Measurements from ENCODE around the gene GLIS2.

The GLIS2 gene

DNA sequence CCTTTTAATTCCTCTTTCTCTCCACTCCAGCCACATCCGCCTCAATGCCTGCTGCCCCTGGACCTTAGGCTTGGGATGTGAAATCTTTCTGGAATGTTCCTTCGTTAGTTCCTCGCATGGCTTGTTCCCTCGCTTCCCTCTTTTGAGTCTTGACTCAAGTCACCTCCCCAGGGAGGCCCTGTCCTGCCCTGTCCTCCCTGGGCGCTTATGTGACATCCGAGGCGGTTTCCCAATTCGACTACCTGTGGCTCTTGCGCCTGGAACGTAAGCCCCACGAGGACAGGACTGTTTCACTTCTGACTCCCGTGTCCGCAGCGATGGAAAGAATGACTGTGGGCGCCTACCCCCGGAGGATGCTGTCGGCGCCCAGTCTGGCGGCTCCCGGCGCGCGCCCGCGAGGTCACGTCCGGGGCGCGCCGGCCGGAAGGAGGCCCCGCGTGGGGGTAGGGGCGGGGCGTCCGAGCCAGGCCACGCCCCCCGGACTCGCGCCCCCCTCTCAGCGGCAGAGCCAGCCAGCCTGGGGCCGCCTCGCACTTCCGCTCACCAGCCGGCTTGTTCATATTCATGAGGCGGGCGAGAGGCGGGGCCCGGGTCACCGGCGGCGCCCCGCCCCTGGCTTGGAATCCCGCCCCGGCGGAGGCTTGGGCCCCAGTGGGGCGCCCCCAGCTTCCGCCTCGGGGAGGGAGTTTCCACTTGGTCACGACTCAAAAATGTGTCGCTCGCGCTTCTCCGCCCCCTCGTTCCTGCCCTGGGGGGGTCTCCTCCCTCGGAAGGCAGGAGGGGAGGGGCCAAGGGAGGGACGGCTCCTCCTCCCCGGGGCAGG, 8.4 kb upstream of the GLIS2 start:
- peak; percentile 96 for DNase-seq (ENCODE audit: low read depth)
- TF ChIP-seq, protein P1, sequence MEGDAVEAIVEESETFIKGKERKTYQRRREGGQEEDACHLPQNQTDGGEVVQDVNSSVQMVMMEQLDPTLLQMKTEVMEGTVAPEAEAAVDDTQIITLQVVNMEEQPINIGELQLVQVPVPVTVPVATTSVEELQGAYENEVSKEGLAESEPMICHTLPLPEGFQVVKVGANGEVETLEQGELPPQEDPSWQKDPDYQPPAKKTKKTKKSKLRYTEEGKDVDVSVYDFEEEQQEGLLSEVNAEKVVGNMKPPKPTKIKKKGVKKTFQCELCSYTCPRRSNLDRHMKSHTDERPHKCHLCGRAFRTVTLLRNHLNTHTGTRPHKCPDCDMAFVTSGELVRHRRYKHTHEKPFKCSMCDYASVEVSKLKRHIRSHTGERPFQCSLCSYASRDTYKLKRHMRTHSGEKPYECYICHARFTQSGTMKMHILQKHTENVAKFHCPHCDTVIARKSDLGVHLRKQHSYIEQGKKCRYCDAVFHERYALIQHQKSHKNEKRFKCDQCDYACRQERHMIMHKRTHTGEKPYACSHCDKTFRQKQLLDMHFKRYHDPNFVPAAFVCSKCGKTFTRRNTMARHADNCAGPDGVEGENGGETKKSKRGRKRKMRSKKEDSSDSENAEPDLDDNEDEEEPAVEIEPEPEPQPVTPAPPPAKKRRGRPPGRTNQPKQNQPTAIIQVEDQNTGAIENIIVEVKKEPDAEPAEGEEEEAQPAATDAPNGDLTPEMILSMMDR (IDR thresholded peaks at IDR 0.05; ENCODE audit: low read length, missing control alignments) = no peak
- peak overlapping the region; percentile 62 for H3K4me3 ChIP-seq (replicated peaks; ENCODE audit: low read depth, low read length)

DNA sequence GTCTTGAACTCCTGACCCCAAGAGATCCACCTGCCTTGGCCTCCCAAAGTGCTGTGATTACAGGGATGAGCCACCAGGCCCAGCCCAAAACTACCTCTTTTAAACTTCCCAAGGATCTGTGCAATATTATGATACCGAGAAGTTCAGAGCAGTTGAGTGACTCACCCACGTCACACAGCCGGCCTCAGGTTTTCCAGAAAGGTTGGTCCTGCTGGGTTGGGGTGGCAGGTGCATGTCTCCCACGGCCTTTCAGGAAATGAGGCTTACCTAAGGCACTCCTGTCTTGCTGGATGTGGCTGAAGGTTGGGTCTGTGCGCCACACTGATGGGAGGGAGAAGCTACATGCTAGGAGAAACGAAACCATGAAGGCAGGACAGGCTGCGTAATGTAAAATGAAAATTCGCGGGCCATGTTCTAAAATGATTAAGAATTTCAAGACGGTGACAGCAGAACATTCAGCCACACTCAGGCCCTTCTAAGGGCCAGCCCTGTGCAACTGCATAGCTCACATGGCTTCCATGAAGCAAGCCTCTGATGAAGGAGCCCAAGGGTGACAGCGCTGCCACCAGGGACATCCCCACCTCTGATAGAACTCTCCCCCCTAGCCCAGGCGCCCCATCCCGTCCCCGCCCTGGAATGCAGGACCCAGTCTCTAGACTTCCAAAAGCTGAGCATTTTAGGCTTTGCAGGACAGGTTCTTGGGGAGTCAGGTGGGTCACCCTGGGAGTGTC, 6.6 kb upstream of the GLIS2 start:
- H3K4me3 ChIP-seq (replicated peaks; ENCODE audit: low read depth, low read length) = no peak overlapping the region
- DNase-seq (ENCODE audit: low read depth) = no peak
- TF ChIP-seq, protein P1 (IDR thresholded peaks at IDR 0.05; ENCODE audit: low read length, missing control alignments) = no peak

DNA sequence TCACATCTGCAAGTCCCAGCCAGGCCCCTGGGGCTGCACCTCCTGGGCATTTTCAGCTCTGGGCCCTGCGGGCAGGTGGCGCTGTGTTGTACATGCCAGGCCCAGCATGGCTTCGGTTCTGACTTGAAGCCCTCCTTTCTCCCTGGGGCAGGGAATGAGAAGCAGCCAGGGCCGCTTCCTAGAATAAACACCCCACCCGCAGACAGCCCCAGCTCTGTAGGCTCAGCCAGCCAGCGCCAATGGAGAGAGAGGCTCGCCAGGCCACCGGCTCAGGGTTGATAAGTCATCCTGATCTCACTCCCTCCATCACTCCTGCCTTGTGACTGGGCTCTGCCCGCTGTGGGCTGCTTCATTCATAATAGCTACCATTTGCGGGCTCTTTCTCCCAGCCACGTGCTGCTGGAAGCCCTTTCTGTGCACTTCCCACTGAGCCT, 6.0 kb upstream of the GLIS2 start:
- no peak overlapping the region for H3K4me3 ChIP-seq (replicated peaks; ENCODE audit: low read depth, low read length)
- DNase-seq (ENCODE audit: low read depth) = peak; percentile 61
- TF ChIP-seq, protein P1 (IDR thresholded peaks at IDR 0.05; ENCODE audit: low read length, missing control alignments) = peak; percentile 63

DNA sequence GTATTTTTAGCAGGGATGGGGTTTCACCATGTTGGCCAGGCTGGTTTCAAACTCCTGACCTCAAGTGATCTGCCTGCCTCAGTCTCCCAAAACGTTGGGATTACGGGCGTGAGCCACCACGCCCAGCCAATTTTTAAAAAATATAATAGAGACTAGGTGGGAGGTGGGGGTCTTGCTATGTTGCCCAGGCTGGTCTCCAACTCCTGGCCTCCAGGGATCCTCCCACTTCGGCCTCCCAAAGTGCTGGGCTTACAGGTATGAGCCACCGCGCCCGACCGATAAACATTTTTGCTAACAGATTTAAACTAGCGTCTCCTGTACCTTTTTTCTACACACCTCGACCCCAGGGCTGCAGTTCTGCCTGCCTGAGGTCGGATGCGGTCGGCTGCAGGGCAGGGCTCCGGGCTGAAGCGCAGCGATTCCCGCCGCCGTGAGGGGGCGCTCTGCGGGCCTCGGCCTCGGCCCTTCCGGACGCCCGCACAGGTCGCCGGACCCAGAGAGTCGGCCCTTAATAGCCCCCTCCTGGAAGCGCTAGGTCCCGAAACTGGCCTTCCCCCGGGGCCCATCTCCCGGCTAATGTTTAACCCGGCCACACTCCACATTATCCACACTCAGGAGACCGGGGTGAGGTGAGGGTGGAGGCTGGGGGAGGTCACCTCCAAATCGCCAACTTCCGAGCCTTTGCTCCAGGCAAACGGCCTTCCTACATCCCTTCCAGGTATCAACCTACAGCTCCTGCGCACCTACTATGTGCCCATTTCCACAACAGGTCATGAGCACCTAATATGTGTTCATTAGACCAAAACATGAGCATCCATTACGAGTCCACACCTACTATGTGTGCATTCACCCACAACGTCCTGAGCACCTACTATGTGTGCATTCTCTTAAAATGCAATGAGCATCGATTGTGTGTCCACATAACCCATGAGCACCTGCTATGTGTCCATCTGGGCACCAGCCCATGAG, 2.0 kb upstream of the GLIS2 start:
- TF ChIP-seq, protein P1 (IDR thresholded peaks at IDR 0.05; ENCODE audit: low read length, missing control alignments) = peak; percentile 48
- H3K4me3 ChIP-seq (replicated peaks; ENCODE audit: low read depth, low read length) = no peak overlapping the region
- no peak for DNase-seq (ENCODE audit: low read depth)

DNA sequence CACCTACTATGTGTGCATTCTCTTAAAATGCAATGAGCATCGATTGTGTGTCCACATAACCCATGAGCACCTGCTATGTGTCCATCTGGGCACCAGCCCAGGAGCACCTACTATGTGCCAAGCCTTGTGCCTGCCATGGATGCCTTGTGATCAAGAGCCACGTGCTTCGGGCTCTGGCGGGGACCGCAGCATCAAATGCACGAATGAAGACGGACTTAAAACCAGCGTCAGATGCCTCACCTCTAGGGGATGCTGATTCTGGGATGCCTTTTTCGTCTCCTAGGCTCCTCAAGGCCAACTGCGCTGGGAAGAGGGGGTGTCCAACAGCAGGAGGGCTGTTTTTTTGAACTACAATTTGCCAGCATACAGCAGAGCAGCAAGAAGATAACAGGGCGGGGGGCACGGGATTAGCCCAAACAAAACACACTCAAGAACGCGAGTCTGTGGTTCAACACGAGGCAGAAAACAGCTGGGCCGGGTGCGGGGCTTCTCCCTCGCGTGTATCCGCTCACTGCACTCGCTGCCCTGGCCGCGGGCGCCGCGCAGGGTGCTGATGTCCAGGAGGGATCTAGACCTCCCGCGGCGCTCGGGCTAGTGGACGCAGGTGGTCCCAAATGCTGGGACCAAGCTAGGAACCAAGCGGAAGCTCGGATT, 1.2 kb upstream of the GLIS2 start:
- TF ChIP-seq, protein P1 (IDR thresholded peaks at IDR 0.05; ENCODE audit: low read length, missing control alignments) = no peak
- DNase-seq (ENCODE audit: low read depth) = peak; percentile 52
- H3K4me3 ChIP-seq (replicated peaks; ENCODE audit: low read depth, low read length) = peak overlapping the region; percentile 57
